Measurements from ENCODE around the gene GALK2.

GALK2 gene

GRCh38 chr15:49135911-49136310 lies 34.1 kb upstream of the GALK2 start:
- Histone ChIP-seq H3K4me3 (ENCODE audit: low read depth, low read length) (no peak overlapping the region), H3K4me1 (ENCODE audit: control insufficient read depth, insufficient read depth, low read length) (no peaks in the 10 kb centered on the region), H3K27ac (ENCODE audit: extremely low read depth, low read depth, low read length) (no peak overlapping the region), H3K9me3 (ENCODE audit: control insufficient read depth, insufficient read depth, low read depth, low read length) (no peaks in the 10 kb centered on the region), H3K36me3 (ENCODE audit: control insufficient read depth in 2 of 2, insufficient read depth in 1 of 2, low read length in 2 of 2) (peaks cover 32 to 81% of the 10 kb centered on the region in 2 experiments)
- POLR2A ChIA-PET, result no interaction called here
- TF ChIP-seq ZNF580 (tag by site-specific recombination; IDR thresholded peaks at IDR 0.05), result no peak
- TF ChIP-seq ZNF146 (tag by site-specific recombination; IDR thresholded peaks at IDR 0.05), result no peak
- TF ChIP-seq ZFP3 (tag by site-specific recombination; IDR thresholded peaks at IDR 0.05; ENCODE audit: low read depth), result no peak
- no peak for TF ChIP-seq MYNN (tag by site-specific recombination; IDR thresholded peaks at IDR 0.05; ENCODE audit: borderline replicate concordance)
- no peak for TF ChIP-seq ZNF837 (tag by site-specific recombination; IDR thresholded peaks at IDR 0.05)
- no peak for TF ChIP-seq ZNF214 (tag by site-specific recombination; IDR thresholded peaks at IDR 0.05; ENCODE audit: borderline replicate concordance)
- CTCF ChIA-PET, result interaction anchor here (2.6 kb wide), 1 partner anchor 10 kb away, joined by 18 read pairs; no protein-coding TSS in a partner anchor

GRCh38 chr15:49137861-49138260 lies 32.2 kb upstream of the GALK2 start:
- no peaks in the 10 kb centered on the region for H3K4me1 ChIP-seq (ENCODE audit: control insufficient read depth, insufficient read depth, low read length)
- no peaks in the 10 kb centered on the region for H3K9me3 ChIP-seq (ENCODE audit: control insufficient read depth, insufficient read depth, low read depth, low read length)
- ChIA-PET CTCF (interaction anchor here (1.0 to 2.6 kb wide), 2 partner anchors 8 to 15 kb away, joined by 3 to 18 read pairs; no protein-coding TSS in a partner anchor), POLR2A (no interaction called here)
- TF ChIP-seq ZBTB11 (tag by site-specific recombination; conservative IDR thresholded peaks at IDR 0.05; ENCODE audit: low read depth) (no peak), ZEB2 (tag by site-specific recombination; IDR thresholded peaks at IDR 0.05) (no peak), ZNF18 (tag by site-specific recombination; IDR thresholded peaks at IDR 0.05) (no peak), ZXDB (tag by site-specific recombination; IDR thresholded peaks at IDR 0.05) (no peak), ZBTB44 (tag by site-specific recombination; IDR thresholded peaks at IDR 0.05) (no peak), ZNF561 (tag by site-specific recombination; IDR thresholded peaks at IDR 0.05; ENCODE audit: borderline replicate concordance) (no peak), ZNF169 (tag by site-specific recombination; IDR thresholded peaks at IDR 0.05) (no peak), ZNF155 (tag by site-specific recombination; IDR thresholded peaks at IDR 0.05) (no peak), KLF9 (tag by site-specific recombination; IDR thresholded peaks at IDR 0.05; ENCODE audit: low read depth) (no peak), ZNF398 (tag by site-specific recombination; IDR thresholded peaks at IDR 0.05) (no peak), ZNF274 (IDR thresholded peaks at IDR 0.05; ENCODE audit: low read length) (no peak), ZNF274 (tag by site-specific recombination; IDR thresholded peaks at IDR 0.05; ENCODE audit: borderline replicate concordance) (no peak), TSHZ1 (tag by site-specific recombination; IDR thresholded peaks at IDR 0.05; ENCODE audit: borderline replicate concordance) (no peak), REPIN1 (tag by site-specific recombination; IDR thresholded peaks at IDR 0.05; ENCODE audit: low read depth) (no peak), ZNF530 (tag by site-specific recombination; IDR thresholded peaks at IDR 0.05; ENCODE audit: low read depth) (no peak)
- H3K36me3 ChIP-seq (ENCODE audit: control insufficient read depth in 2 of 2, insufficient read depth in 1 of 2, low read length in 2 of 2), result peaks cover 33 to 89% of the 10 kb centered on the region in 2 experiments
- H3K4me3 ChIP-seq (ENCODE audit: low read depth, low read length), result no peak overlapping the region
- no peak overlapping the region for H3K27ac ChIP-seq (ENCODE audit: extremely low read depth, low read depth, low read length)

Data from HEK293 (cell line).